Erythroblast (primary cell): ENCODE data around the gene RBBP4.

Experiments
- GATA1 ChIP-seq: IDR thresholded peaks from 2 replicates; pipeline ENCODE4 v1.6.1; 2011; ENCODE audit warnings: low read depth, mild to moderate bottlenecking, control low read depth, low read length, moderate library complexity
- POLR2A ChIP-seq: IDR thresholded peaks from 2 replicates; pipeline ENCODE4 v1.6.1; 2011; ENCODE audit warnings: mild to moderate bottlenecking, low read length

DNA sequence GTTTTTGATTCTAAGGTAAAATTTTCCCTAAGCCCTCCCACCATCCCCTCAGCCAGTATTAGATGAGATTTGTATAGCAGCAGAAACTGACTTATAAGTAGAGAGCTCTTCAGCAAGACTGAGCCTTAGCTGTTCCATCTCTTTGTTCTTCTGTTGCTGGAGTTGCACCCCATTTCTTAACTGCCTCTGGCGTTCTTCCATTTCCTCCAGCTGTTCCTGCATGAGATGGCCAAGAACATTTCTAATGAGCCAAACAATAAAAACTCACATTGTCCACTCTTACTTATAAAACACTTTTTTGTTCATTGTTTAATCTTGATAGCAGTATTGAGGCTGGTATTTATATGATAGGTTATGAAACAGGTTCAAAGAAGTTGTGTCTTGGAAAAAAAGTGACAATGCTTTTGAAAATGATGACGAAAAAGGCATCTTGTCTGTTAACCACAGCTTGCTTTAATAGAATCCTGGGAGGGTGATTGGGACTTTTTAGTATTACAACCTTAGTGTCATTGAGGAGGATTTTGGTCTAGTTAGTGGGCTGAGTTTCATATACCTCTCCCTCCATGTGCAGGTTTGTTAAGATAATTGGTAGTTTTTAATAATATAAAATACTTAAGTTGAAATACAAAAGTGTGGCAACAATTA, 33.3 kb downstream of the RBBP4 start:
- TF ChIP-seq POLR2A (no peak), GATA1 (no peak)
